Activated CD4-positive, alpha-beta memory T cell treated with anti-CD3 and anti-CD28 coated beads, Interleukin-2, amount 10 ng/mL, durations not matched to agents 7 days and 5 days (primary cell): Measurements from ENCODE around the gene ATRNL1. TPM values are rescaled to one million over a fixed set of nuclear protein-coding genes. Genes with fewer than 3 reads are reported as not detected.

Experiments
- CTCF ChIA-PET: fragments of 350-600 bp; sonication (Branson Sonifier 250); formaldehyde crosslinking; loops from one replicate; lab custom pipeline; 2021; ENCODE audit warnings: antibody characterized with exemption, inconsistent platforms; lab: Charles Lee
- POLR2A ChIA-PET: fragments of 350-600 bp; sonication (Branson Sonifier 250); formaldehyde crosslinking; loops from one replicate; lab custom pipeline; 2021; ENCODE audit warnings: antibody characterized with exemption; lab: Charles Lee
- DNase-seq: peaks from one replicate; pipeline ENCODE4 v3.0.0-alpha.2; 2020
- H3K27ac Mint-ChIP-seq: one replicate; pipeline ENCODE4 v1.8.0; 2021; ENCODE audit warnings: mild to moderate bottlenecking, mixed read lengths
- H3K27me3 Mint-ChIP-seq: one replicate; pipeline ENCODE4 v1.8.0; 2021; ENCODE audit warnings: mixed read lengths
- H3K36me3 Mint-ChIP-seq: one replicate; pipeline ENCODE4 v1.8.0; 2021; ENCODE audit warnings: low read depth, mixed read lengths
- H3K4me1 Mint-ChIP-seq: one replicate; pipeline ENCODE4 v1.8.0; 2021; ENCODE audit warnings: mixed read lengths
- H3K4me3 Mint-ChIP-seq: one replicate; pipeline ENCODE4 v1.8.0; 2021; ENCODE audit warnings: mild to moderate bottlenecking, mixed read lengths
- H3K9me3 Mint-ChIP-seq: one replicate; pipeline ENCODE4 v1.8.0; 2021; ENCODE audit warnings: mixed read lengths
- total RNA-seq, 2 experiments: library from RNA; stranded (reverse); gene quantifications; one replicate each; pipeline ENCODE4 v1.2.3, GENCODE V29; 2021

The ATRNL1 gene
- total RNA-seq, 2 experiments from 2014 or later: 0.28 to 0.55 TPM

GRCh38 chr10:115867305-115867704 lies 774.1 kb downstream of the ATRNL1 start:
- H3K4me3 Mint-ChIP-seq: no peak overlapping the region
- no peaks in the 10 kb centered on the region for H3K4me1 Mint-ChIP-seq
- ChIA-PET CTCF (no interaction called here), POLR2A (no interaction called here)
- no peaks in the 10 kb centered on the region for H3K9me3 Mint-ChIP-seq
- no peak overlapping the region for H3K27ac Mint-ChIP-seq
- DNase-seq: no peak
- no peaks in the 10 kb centered on the region for H3K36me3 Mint-ChIP-seq
- no peaks in the 10 kb centered on the region for H3K27me3 Mint-ChIP-seq

GRCh38 chr10:115871855-115872254 lies 778.7 kb downstream of the ATRNL1 start:
- H3K27me3 Mint-ChIP-seq: no peaks in the 10 kb centered on the region
- CTCF ChIA-PET: no interaction called here
- no peak overlapping the region for H3K27ac Mint-ChIP-seq
- no peaks in the 10 kb centered on the region for H3K4me1 Mint-ChIP-seq
- no peaks in the 10 kb centered on the region for H3K36me3 Mint-ChIP-seq
- H3K4me3 Mint-ChIP-seq: no peak overlapping the region
- POLR2A ChIA-PET: no interaction called here
- no peak for DNase-seq
- no peaks in the 10 kb centered on the region for H3K9me3 Mint-ChIP-seq

GRCh38 chr10:115875172-115875571 lies 782.0 kb downstream of the ATRNL1 start:
- ChIA-PET POLR2A (no interaction called here), CTCF (no interaction called here)
- Mint-ChIP-seq H3K27ac (no peak overlapping the region), H3K4me1 (no peaks in the 10 kb centered on the region), H3K36me3 (no peaks in the 10 kb centered on the region), H3K4me3 (no peak overlapping the region), H3K27me3 (no peaks in the 10 kb centered on the region), H3K9me3 (peaks cover 9% of the 10 kb centered on the region)
- no peak for DNase-seq

- ChIA-PET CTCF (no interaction called here), POLR2A (no interaction called here)
- no peaks in the 10 kb centered on the region for H3K36me3 Mint-ChIP-seq
- H3K4me1 Mint-ChIP-seq: no peaks in the 10 kb centered on the region
- peaks cover 17% of the 10 kb centered on the region for H3K9me3 Mint-ChIP-seq
- H3K4me3 Mint-ChIP-seq: no peak overlapping the region
- DNase-seq: no peak
- H3K27me3 Mint-ChIP-seq: no peaks in the 10 kb centered on the region
- H3K27ac Mint-ChIP-seq: no peak overlapping the region
Observed at GRCh38 chr10:115879372-115880089, 786.4 kb downstream of the ATRNL1 start.

GRCh38 chr10:115882021-115882420 lies 788.9 kb downstream of the ATRNL1 start:
- no peak for DNase-seq
- Mint-ChIP-seq H3K4me3 (no peak overlapping the region), H3K9me3 (peaks cover 17% of the 10 kb centered on the region), H3K27ac (no peak overlapping the region), H3K36me3 (no peaks in the 10 kb centered on the region), H3K27me3 (no peaks in the 10 kb centered on the region), H3K4me1 (no peaks in the 10 kb centered on the region)
- POLR2A ChIA-PET: no interaction called here
- CTCF ChIA-PET: no interaction called here

GRCh38 chr10:115883372-115883771 lies 790.2 kb downstream of the ATRNL1 start:
- CTCF ChIA-PET: no interaction called here
- Mint-ChIP-seq H3K9me3 (peaks cover 14% of the 10 kb centered on the region), H3K4me3 (no peak overlapping the region), H3K4me1 (no peaks in the 10 kb centered on the region), H3K27ac (no peak overlapping the region), H3K27me3 (no peaks in the 10 kb centered on the region), H3K36me3 (no peaks in the 10 kb centered on the region)
- POLR2A ChIA-PET: no interaction called here
- DNase-seq: no peak

- H3K4me1 Mint-ChIP-seq: no peaks in the 10 kb centered on the region
- no peaks in the 10 kb centered on the region for H3K27me3 Mint-ChIP-seq
- CTCF ChIA-PET: no interaction called here
Observed at GRCh38 chr10:115884331-115884730, 791.2 kb downstream of the ATRNL1 start.

GRCh38 chr10:115895166-115895565 lies 802.0 kb downstream of the ATRNL1 start:
- ChIA-PET CTCF (no interaction called here), POLR2A (no interaction called here)
- Mint-ChIP-seq H3K27me3 (no peaks in the 10 kb centered on the region), H3K27ac (no peak overlapping the region), H3K36me3 (no peaks in the 10 kb centered on the region), H3K4me3 (no peak overlapping the region), H3K4me1 (no peaks in the 10 kb centered on the region), H3K9me3 (no peaks in the 10 kb centered on the region)
- DNase-seq: no peak

More at GRCh38 chr10:115884331-115884730, 791.2 kb downstream of the ATRNL1 start:
- no peak for DNase-seq
- no peak overlapping the region for H3K4me3 Mint-ChIP-seq
- H3K9me3 Mint-ChIP-seq: peaks cover 13% of the 10 kb centered on the region
- POLR2A ChIA-PET: no interaction called here
- H3K27ac Mint-ChIP-seq: no peak overlapping the region
- no peaks in the 10 kb centered on the region for H3K36me3 Mint-ChIP-seq

- POLR2A ChIA-PET: no interaction called here
- Mint-ChIP-seq H3K27ac (no peak overlapping the region), H3K27me3 (no peaks in the 10 kb centered on the region), H3K36me3 (no peaks in the 10 kb centered on the region), H3K4me1 (no peaks in the 10 kb centered on the region), H3K9me3 (no peaks in the 10 kb centered on the region), H3K4me3 (no peak overlapping the region)
- no peak for DNase-seq
- CTCF ChIA-PET: no interaction called here
Observed at GRCh38 chr10:115898242-115898641, 805.1 kb downstream of the ATRNL1 start.

- H3K9me3 Mint-ChIP-seq: no peaks in the 10 kb centered on the region
- no peaks in the 10 kb centered on the region for H3K36me3 Mint-ChIP-seq
- no peaks in the 10 kb centered on the region for H3K27me3 Mint-ChIP-seq
- no peaks in the 10 kb centered on the region for H3K4me1 Mint-ChIP-seq
- H3K4me3 Mint-ChIP-seq: no peak overlapping the region
- ChIA-PET POLR2A (no interaction called here), CTCF (no interaction called here)
- no peak overlapping the region for H3K27ac Mint-ChIP-seq
- no peak for DNase-seq
Observed at GRCh38 chr10:115902596-115902995, 809.4 kb downstream of the ATRNL1 start.

GRCh38 chr10:115903207-115903606 lies 810.0 kb downstream of the ATRNL1 start:
- ChIA-PET CTCF (no interaction called here), POLR2A (no interaction called here)
- Mint-ChIP-seq H3K9me3 (no peaks in the 10 kb centered on the region), H3K4me3 (no peak overlapping the region), H3K36me3 (no peaks in the 10 kb centered on the region), H3K27ac (no peak overlapping the region), H3K27me3 (no peaks in the 10 kb centered on the region), H3K4me1 (no peaks in the 10 kb centered on the region)
- no peak for DNase-seq

GRCh38 chr10:115903845-115904244 lies 810.7 kb downstream of the ATRNL1 start:
- CTCF ChIA-PET: no interaction called here
- Mint-ChIP-seq H3K36me3 (no peaks in the 10 kb centered on the region), H3K4me1 (no peaks in the 10 kb centered on the region), H3K4me3 (no peak overlapping the region), H3K9me3 (no peaks in the 10 kb centered on the region), H3K27me3 (no peaks in the 10 kb centered on the region), H3K27ac (no peak overlapping the region)
- DNase-seq: no peak
- POLR2A ChIA-PET: no interaction called here

- Mint-ChIP-seq H3K4me1 (no peaks in the 10 kb centered on the region), H3K4me3 (no peak overlapping the region), H3K27me3 (no peaks in the 10 kb centered on the region), H3K9me3 (peaks cover 3% of the 10 kb centered on the region), H3K36me3 (no peaks in the 10 kb centered on the region), H3K27ac (no peak overlapping the region)
- POLR2A ChIA-PET: no interaction called here
- CTCF ChIA-PET: interaction anchor here (0.7 kb wide), 1 partner anchor 32 kb away, joined by 3 read pairs; no protein-coding TSS in a partner anchor
- no peak for DNase-seq
Observed at GRCh38 chr10:115909037-115909436, 815.9 kb downstream of the ATRNL1 start.
